RWPE2 (cell line): ENCODE measurements around the gene SDR9C7.
"Not testable (repeated sequence)": the region's sequence is repeated elsewhere in the genome, so short reads cannot be mapped to it uniquely, and the experiment has no call there.

Experiments
- ATAC-seq: fragments of 200-7000 bp; cut with Tn5 transposase; 3 replicates; pipeline ENCODE4 v1.9.1; 2021; ENCODE audit warnings: low read depth
- DNase-seq: peaks from one replicate; pipeline ENCODE4 v3.0.0-alpha.2; 2020; ENCODE audit warnings: low spot score
- H3K27ac ChIP-seq: fragments of 450-650 bp; 2 replicates; pipeline ENCODE4 v1.5.1; 2017; ENCODE audit warnings: mild to moderate bottlenecking; ENCODE audit not compliant: poor library complexity, severe bottlenecking
- H3K27me3 ChIP-seq: fragments of 250-450 bp; sonication (Bioruptor Pico); 2 replicates; pipeline ENCODE4 v1.5.1; 2021; ENCODE audit warnings: mild to moderate bottlenecking, moderate library complexity; ENCODE audit not compliant: insufficient read depth, poor library complexity, severe bottlenecking
- H3K36me3 ChIP-seq: fragments of 250-450 bp; sonication (Bioruptor Pico); 2 replicates; pipeline ENCODE4 v1.5.1; 2020; ENCODE audit warnings: low read depth, mild to moderate bottlenecking, moderate library complexity
- H3K4me1 ChIP-seq: fragments of 250-450 bp; sonication (Bioruptor Pico); 2 replicates; pipeline ENCODE4 v1.5.1; 2021; ENCODE audit warnings: mild to moderate bottlenecking, moderate library complexity; ENCODE audit not compliant: insufficient read depth, poor library complexity, severe bottlenecking
- H3K4me3 ChIP-seq: fragments of 250-450 bp; sonication (Bioruptor Pico); 2 replicates; pipeline ENCODE4 v1.5.1; 2021; ENCODE audit warnings: mild to moderate bottlenecking, moderate library complexity; ENCODE audit not compliant: severe bottlenecking
- H3K9me3 ChIP-seq: fragments of 250-450 bp; sonication (Bioruptor Pico); 2 replicates; pipeline ENCODE4 v1.5.1; 2021; ENCODE audit warnings: mild to moderate bottlenecking, moderate library complexity; ENCODE audit not compliant: severe bottlenecking
- CTCF ChIP-seq: fragments of 450-650 bp; IDR thresholded peaks from one replicate; pipeline ENCODE4 v1.5.1; 2017; ENCODE audit warnings: mild to moderate bottlenecking, moderate library complexity; ENCODE audit not compliant: poor library complexity, severe bottlenecking

Gene SDR9C7

GRCh38 chr12:56914256-56914655 lies 20.0 kb downstream of the SDR9C7 start:
- Histone ChIP-seq H3K27ac (no peak overlapping the region), H3K9me3 (peaks cover under 1% of the 10 kb centered on the region), H3K36me3 (no peaks in the 10 kb centered on the region), H3K27me3 (no peaks in the 10 kb centered on the region), H3K4me3 (no peak overlapping the region), H3K4me1 (no peaks in the 10 kb centered on the region)
- TF ChIP-seq CTCF = no peak
- ATAC-seq = no peak
- DNase-seq = no peak

GRCh38 chr12:56909403-56909802 lies 24.8 kb downstream of the SDR9C7 start:
- not testable (repeated sequence) for ATAC-seq, H3K27ac ChIP-seq, H3K4me3 ChIP-seq, H3K4me1 ChIP-seq, H3K36me3 ChIP-seq, H3K9me3 ChIP-seq, H3K27me3 ChIP-seq, DNase-seq

GRCh38 chr12:56908136-56908535 lies 26.1 kb downstream of the SDR9C7 start:
- no peak overlapping the region for H3K27ac ChIP-seq
- no peak for TF ChIP-seq CTCF
- H3K4me1 ChIP-seq = no peaks in the 10 kb centered on the region
- H3K36me3 ChIP-seq = no peaks in the 10 kb centered on the region
- peaks cover 4% of the 10 kb centered on the region for H3K9me3 ChIP-seq
- no peaks in the 10 kb centered on the region for H3K27me3 ChIP-seq
- ATAC-seq = no peak
- no peak overlapping the region for H3K4me3 ChIP-seq
- no peak for DNase-seq

GRCh38 chr12:56905852-56906251 lies 28.4 kb downstream of the SDR9C7 start:
- Histone ChIP-seq H3K9me3 (peaks cover 4% of the 10 kb centered on the region), H3K4me1 (no peaks in the 10 kb centered on the region), H3K27ac (no peak overlapping the region), H3K27me3 (no peaks in the 10 kb centered on the region), H3K36me3 (no peaks in the 10 kb centered on the region), H3K4me3 (no peak overlapping the region)
- ATAC-seq = no peak
- no peak for TF ChIP-seq CTCF
- no peak for DNase-seq

- Histone ChIP-seq H3K27me3 (no peaks in the 10 kb centered on the region), H3K4me1 (peaks cover 11% of the 10 kb centered on the region), H3K36me3 (no peaks in the 10 kb centered on the region), H3K9me3 (no peaks in the 10 kb centered on the region), H3K4me3 (no peak overlapping the region), H3K27ac (no peak overlapping the region)
- TF ChIP-seq CTCF = no peak
- ATAC-seq (no peak), DNase-seq (no peak)
Measured at GRCh38 chr12:56903374-56903773, 30.8 kb downstream of the SDR9C7 start.

- H3K4me3 ChIP-seq, H3K27me3 ChIP-seq, ATAC-seq, H3K36me3 ChIP-seq, DNase-seq, H3K9me3 ChIP-seq: not testable (repeated sequence)
- H3K4me1 ChIP-seq = peaks cover 25% of the 10 kb centered on the region
- H3K27ac ChIP-seq = peak overlapping the region; percentile 36
Measured at GRCh38 chr12:56901313-56901712, 32.9 kb downstream of the SDR9C7 start.
